Pancreas (tissue), 10 donors: ENCODE data around the gene SEL1L3. TPM values are rescaled to one million over a fixed set of nuclear protein-coding genes. Genes with fewer than 3 reads are reported as not detected.
"Not testable (repeated sequence)": the region's sequence is repeated elsewhere in the genome, so short reads cannot be mapped to it uniquely, and the experiment has no call there.

Experiments used
- ATAC-seq, 4 donors: fragments of 200-7000 bp; cut with Tn5 transposase; one replicate each; pipeline versions ENCODE4 v1.8.0 to v1.9.1; 2020; ENCODE audit warnings: mild to moderate bottlenecking in 4 of 4, moderate library complexity in 4 of 4
- DNase-seq, 6 donors: peaks; one replicate each; pipeline ENCODE4 v3.0.0-alpha.2; 2020
- FAIRE-seq: peaks from 2 replicates; lab custom pipeline; 2012; peaks lifted over from hg19 to GRCh38; lab: Jason Lieb, UNC
- H3K27ac ChIP-seq, 4 donors: fragments of 200-600 bp; sonication (generic); 1 replicate in 3 of 4; 2 replicates in 1 of 4; pipeline versions ENCODE4 v1.5.0 to v1.8.0; 2020
- H3K27me3 ChIP-seq, 4 donors: fragments of 200-600 bp; one replicate each; pipeline ENCODE4 v1.8.0; 2021
- H3K36me3 ChIP-seq, 3 donors: fragments of 200-600 bp; sonication (generic) in 1 of 3; one replicate each; pipeline versions ENCODE4 v1.5.0 to v1.8.0; 2020 to 2021
- H3K4me1 ChIP-seq, 3 donors: fragments of 200-600 bp; one replicate each; pipeline ENCODE4 v1.8.0; 2021
- H3K4me3 ChIP-seq, 4 donors: fragments of 200-600 bp; sonication (generic) in 2 of 4; one replicate each; pipeline versions ENCODE4 v1.5.0 to v1.8.0; 2020 to 2021
- H3K9me3 ChIP-seq, 4 donors: fragments of 200-600 bp; one replicate each; pipeline ENCODE4 v1.8.0; 2021
- WGBS, 2 donors: extraction: QIAGEN DNeasy Blood & Tissue Kit; methylation state at CpG; one replicate each; pipeline ENCODE4 v1.1.7; 2013; 5-methylcytosine and 5-hydroxymethylcytosine counted together
- intact Hi-C, 3 donors: fragments of 100-400 bp; cut with DNase I; formaldehyde crosslinking; loops; one replicate each; pipeline versions ENCODE4 v1.11.1 to v1.14.2; 2022
- polyA plus RNA-seq, 2 donors: library from polyadenylated mRNA; stranded (reverse); fragments of 200-250 nt; gene quantifications; one replicate each; pipeline ENCODE4 v1.2.3, GENCODE V29; 2013
- total RNA-seq, 6 donors: library from RNA; stranded (reverse); fragmentation: NEBNext Ultra II Directional in 4 of 6; extraction: Animal tissue kit (Norgen Biotek cat#: 25700) in 4 of 6; gene quantifications; one replicate each; pipeline versions ENCODE4 v1.2.1 to v1.2.4, GENCODE V29; 2021 to 2023
- TF ChIP-seq, protein P1 (sequence below), 4 donors: fragments of 200-600 bp; sonication (generic) in 3 of 4; IDR thresholded peaks; one replicate each; pipeline versions ENCODE4 v1.5.0 to v1.8.0; 2021; ENCODE audit warnings: antibody characterized with exemption in 4 of 4
- donor health status: healthy with polysubstance abuse.
- donor health status: DM: no; HTN: no; CAD: no; lungs with moderate emphysema.
- donor health status: DM: no; HTN: no; CAD: no.
- donor health status: control.
- donor health status: control.
- donor health status: Bipolar disorder and iron deficiency.
- donor health status: DM: yes; HTN: yes; CAD: no.
- donor health status: DM: no; HTN: no; CAD: no.
- donor health status: DM: no; HTN: no; CAD: no.
- donor health status: DM: yes; HTN: yes; CAD: no.

Gene SEL1L3
- total and polyA plus RNA-seq, 8 donors = 18.4 to 76.7 (median 41.0) TPM

DNA sequence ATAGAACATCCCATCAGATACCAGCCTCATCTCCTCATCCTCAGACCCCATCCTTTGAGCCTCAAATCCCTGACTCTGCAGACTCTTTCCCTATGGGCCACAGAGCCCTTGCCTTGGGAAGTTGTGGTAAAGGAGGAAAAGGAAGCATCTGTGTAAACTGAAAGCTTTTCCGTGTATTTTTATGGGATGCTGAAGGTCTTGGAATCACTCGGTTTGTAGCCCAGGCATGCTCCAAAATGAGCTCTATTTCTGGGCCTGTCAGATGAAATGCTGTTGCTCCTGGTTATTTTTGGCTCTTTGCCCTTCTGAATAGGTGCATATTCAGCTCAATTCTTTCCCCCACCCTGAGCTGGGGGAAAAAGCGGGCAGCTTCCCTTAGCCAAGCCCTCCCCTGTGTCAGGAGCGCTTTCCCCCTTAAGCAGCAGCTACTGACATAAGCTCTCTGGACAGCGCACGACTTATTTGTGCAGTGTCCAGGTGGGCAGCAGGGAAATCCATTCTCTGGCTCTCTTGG is 5.0 kb upstream of the SEL1L3 start:
- ATAC-seq (no peak), DNase-seq (no peak), FAIRE-seq (no peak)
- Histone ChIP-seq H3K27ac (no peak overlapping the region), H3K4me1 (peaks cover 0 to 7% (median 5%) of the 10 kb centered on the region in 3 donors), H3K9me3 (no peaks in the 10 kb centered on the region), H3K27me3 (no peaks in the 10 kb centered on the region), H3K4me3 (no peak overlapping the region), H3K36me3 (no peaks in the 10 kb centered on the region)
- intact Hi-C loops = no loop called here
- 73 to 81% methylated on average over 6 of the region's 6 CpGs for WGBS, 2 donors
- TF ChIP-seq, protein P1, sequence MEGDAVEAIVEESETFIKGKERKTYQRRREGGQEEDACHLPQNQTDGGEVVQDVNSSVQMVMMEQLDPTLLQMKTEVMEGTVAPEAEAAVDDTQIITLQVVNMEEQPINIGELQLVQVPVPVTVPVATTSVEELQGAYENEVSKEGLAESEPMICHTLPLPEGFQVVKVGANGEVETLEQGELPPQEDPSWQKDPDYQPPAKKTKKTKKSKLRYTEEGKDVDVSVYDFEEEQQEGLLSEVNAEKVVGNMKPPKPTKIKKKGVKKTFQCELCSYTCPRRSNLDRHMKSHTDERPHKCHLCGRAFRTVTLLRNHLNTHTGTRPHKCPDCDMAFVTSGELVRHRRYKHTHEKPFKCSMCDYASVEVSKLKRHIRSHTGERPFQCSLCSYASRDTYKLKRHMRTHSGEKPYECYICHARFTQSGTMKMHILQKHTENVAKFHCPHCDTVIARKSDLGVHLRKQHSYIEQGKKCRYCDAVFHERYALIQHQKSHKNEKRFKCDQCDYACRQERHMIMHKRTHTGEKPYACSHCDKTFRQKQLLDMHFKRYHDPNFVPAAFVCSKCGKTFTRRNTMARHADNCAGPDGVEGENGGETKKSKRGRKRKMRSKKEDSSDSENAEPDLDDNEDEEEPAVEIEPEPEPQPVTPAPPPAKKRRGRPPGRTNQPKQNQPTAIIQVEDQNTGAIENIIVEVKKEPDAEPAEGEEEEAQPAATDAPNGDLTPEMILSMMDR (IDR thresholded peaks at IDR 0.05) = no peak

DNA sequence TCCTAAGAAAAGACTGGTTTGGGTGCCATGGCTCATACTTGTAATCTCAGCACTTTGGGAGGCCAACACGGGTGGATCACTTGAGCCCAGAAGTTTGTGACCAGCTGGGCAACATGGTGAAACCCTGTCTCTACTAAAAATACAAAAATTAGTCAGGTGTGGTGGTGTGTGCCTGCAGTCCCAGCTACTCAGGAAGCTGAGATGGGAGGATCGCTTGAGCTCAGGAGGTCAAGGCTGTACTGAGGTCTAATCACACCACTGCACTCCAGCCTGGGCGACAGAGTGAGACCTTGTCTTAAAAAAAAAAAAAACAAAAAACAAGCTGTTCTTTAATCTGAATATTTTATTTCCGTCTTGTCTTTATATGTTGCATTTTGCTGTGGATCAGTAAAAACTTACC is 3.6 kb upstream of the SEL1L3 start:
- H3K4me3 ChIP-seq, FAIRE-seq, intact Hi-C loops: not testable (repeated sequence)

DNA sequence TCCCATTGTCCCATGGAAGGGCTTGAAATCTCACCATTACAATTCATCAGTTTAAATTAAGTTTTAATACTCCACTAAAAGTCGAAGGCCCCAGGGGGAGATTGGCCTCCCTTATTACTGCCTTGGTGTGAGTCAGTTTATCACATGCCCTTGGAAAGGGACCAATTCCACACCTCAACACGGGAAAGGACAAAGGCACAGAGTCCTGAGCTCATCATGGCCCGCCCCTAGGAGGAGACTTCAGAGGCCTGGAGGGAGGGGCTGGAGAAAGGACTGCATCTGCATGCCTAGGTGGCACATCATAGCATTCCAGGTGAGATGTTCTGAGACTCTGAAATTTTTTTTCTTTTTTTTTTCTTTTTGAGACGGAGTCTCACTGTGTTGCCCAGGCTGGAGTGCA is 2.8 kb upstream of the SEL1L3 start:
- ATAC-seq = peak in 2 of 4 donors; percentile 14 to 18
- TF ChIP-seq, protein P1 (IDR thresholded peaks at IDR 0.05) = no peak
- H3K4me1 ChIP-seq = peaks cover 0 to 17% (median 12%) of the 10 kb centered on the region in 3 donors
- intact Hi-C loops = no loop called here
- no peak overlapping the region for H3K4me3 ChIP-seq
- no peaks in the 10 kb centered on the region for H3K9me3 ChIP-seq
- no peaks in the 10 kb centered on the region for H3K27me3 ChIP-seq
- FAIRE-seq = no peak
- WGBS, 2 donors = 60 to 65% methylated on average over 4 of the region's 4 CpGs
- H3K36me3 ChIP-seq = no peaks in the 10 kb centered on the region
- peak in 4 of 6 donors; percentile 42 to 56 (median 51) for DNase-seq
- peak overlapping the region in 1 of 4 donors; percentile 93 for H3K27ac ChIP-seq

More for the DNA sequence above, 3.6 kb upstream of the SEL1L3 start:
- peaks cover 0 to 10% (median 5%) of the 10 kb centered on the region in 3 donors for H3K4me1 ChIP-seq
- H3K27ac ChIP-seq, DNase-seq, H3K9me3 ChIP-seq, H3K27me3 ChIP-seq, H3K36me3 ChIP-seq, ATAC-seq: not testable (repeated sequence)
- 87 to 89% methylated on average over 4 of the region's 4 CpGs for WGBS, 2 donors

DNA sequence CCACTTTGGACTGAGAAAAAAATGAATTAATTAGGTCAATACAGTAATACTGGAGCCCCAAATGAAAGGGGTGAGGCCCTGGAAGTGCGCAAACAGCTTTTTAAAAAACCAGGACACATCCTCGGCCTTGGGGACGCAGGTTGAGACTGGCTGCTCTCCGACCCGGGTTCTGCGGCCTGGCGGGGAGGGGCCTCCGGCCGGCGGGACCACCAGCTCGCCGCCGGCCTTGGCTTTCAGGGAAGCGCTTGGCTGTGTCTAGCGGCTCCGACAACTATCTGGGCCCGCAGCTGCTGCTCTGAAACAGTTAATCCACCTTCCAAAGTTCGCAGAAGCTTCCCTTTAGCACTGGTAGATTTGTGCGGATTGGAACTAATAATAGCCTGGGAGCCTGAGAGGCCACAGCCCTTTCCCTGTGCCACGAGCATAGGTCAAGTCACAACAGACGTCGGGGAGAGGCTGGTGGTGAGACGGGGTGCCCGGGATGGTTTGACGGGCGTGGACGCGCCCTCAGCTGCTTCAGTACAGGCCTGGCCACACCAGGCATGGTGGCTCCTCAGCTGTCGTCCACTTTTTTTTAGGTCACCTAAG is 1.1 kb upstream of the SEL1L3 start:
- Histone ChIP-seq H3K27me3 (no peaks in the 10 kb centered on the region), H3K4me1 (peaks cover 0 to 23% (median 19%) of the 10 kb centered on the region in 3 donors), H3K9me3 (no peaks in the 10 kb centered on the region), H3K36me3 (no peaks in the 10 kb centered on the region), H3K27ac (peak overlapping the region; percentile 59 to 93 (median 78)), H3K4me3 (peak overlapping the region in 3 of 4 donors; percentile 20 to 92 (median 80))
- intact Hi-C loops = no loop called here
- ATAC-seq (peak; percentile 1 to 8 (median 4)), FAIRE-seq (no peak), DNase-seq (peak in 1 of 6 donors; percentile 63)
- TF ChIP-seq, protein P1 (IDR thresholded peaks at IDR 0.05) = no peak
- WGBS, 2 donors = 35 to 48% methylated on average over 29 of the region's 29 CpGs

DNA sequence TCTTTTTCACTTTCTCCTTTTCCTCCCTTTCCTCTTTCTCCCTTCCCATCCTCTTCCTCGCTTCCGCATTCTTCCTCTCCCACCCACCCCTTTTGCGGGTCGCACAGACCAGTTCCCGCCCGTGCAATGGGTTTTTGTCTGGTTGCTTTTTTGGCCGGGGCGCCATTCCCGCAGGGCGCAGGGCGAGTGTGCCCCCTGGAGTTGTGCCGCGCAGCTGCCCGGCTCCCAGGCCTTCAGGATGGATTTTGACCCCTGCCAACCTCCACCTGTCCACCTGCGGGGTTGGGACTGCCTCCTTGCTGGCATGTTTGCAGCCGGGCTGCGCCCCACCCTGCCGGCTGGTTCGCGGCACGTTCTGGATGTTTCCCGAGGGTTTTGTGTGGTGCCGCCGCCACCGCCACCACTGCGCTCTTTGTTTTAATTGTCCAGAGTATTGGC is 578 bp upstream of the SEL1L3 start:
- ATAC-seq (peak; percentile 71 to 81 (median 80)), DNase-seq (peak; percentile 78 to 89 (median 84)), FAIRE-seq (no peak)
- Histone ChIP-seq H3K27me3 (no peaks in the 10 kb centered on the region), H3K4me1 (peaks cover 0 to 23% (median 19%) of the 10 kb centered on the region in 3 donors), H3K9me3 (no peaks in the 10 kb centered on the region), H3K4me3 (peak overlapping the region; percentile 2 to 92 (median 50)), H3K27ac (peak overlapping the region; percentile 59 to 93 (median 78)), H3K36me3 (no peaks in the 10 kb centered on the region)
- 6 to 10% methylated on average over 26 of the region's 26 CpGs for WGBS, 2 donors
- TF ChIP-seq, protein P1 (IDR thresholded peaks at IDR 0.05) = peak in 1 of 4 donors; percentile 28
- intact Hi-C loops = no loop called here
